ENCODE data around the gene ANKRD62.

DNA sequence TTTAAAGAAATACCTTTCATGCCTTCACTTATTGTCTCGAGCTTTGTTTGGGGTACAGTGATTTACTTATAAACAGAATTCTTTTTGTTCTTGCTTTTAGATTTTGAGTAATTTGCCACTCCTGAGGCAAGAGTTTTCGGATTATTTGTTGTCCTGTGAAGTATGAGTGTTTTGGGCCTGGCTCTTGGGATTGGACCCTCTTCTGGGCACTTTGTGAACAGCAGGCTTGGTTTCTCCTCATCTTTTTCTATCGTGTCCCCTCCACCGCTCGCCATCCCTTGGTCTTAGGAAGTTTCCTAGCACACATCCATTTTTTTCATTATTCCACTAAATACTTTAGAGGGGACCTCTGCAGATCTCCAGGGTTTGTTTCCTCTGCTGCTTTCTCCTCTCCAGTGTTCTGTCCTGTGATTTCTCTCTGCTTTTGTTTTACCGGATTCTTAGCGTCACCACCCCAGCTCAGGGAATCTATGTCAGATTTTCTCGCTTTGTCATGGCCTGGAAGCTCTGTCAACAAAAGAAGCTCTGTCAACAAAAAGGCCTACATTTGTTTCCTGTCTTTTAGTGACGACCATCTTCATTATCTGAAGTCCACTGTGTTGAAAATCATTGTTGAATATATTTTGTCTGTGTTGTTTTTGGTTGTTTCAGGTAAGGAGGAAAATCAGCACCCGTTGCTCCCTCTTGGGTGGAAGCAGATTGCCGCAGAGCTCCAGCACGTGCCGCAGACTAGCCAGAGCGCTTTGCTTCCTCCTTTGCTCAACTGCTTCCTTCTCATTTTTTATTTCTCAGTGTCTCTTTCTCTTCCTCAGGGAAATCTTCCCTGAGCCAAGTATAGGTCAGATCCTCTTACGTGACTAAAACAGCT lies 27.8 kb downstream of the ANKRD62 start:
- TF ChIP-seq ESRRB (CRISPR knock-in tag; IDR thresholded peaks at IDR 0.05; ENCODE audit: borderline replicate concordance) (no peak), FOXM1 (IDR thresholded peaks at IDR 0.05; ENCODE audit: low read depth) (no peak), FOXM1 (CRISPR knock-in tag; IDR thresholded peaks at IDR 0.05; ENCODE audit: low read depth) (no peak), EZH2 (IDR thresholded peaks at IDR 0.05; ENCODE audit: borderline replicate concordance, low read depth, low read length) (no peak), E2F3 (CRISPR knock-in tag; IDR thresholded peaks at IDR 0.05) (no peak), TBL1XR1 (IDR thresholded peaks at IDR 0.05; ENCODE audit: low read length in 2 of 2) (no peak)
- TF ChIP-seq, protein P1, sequence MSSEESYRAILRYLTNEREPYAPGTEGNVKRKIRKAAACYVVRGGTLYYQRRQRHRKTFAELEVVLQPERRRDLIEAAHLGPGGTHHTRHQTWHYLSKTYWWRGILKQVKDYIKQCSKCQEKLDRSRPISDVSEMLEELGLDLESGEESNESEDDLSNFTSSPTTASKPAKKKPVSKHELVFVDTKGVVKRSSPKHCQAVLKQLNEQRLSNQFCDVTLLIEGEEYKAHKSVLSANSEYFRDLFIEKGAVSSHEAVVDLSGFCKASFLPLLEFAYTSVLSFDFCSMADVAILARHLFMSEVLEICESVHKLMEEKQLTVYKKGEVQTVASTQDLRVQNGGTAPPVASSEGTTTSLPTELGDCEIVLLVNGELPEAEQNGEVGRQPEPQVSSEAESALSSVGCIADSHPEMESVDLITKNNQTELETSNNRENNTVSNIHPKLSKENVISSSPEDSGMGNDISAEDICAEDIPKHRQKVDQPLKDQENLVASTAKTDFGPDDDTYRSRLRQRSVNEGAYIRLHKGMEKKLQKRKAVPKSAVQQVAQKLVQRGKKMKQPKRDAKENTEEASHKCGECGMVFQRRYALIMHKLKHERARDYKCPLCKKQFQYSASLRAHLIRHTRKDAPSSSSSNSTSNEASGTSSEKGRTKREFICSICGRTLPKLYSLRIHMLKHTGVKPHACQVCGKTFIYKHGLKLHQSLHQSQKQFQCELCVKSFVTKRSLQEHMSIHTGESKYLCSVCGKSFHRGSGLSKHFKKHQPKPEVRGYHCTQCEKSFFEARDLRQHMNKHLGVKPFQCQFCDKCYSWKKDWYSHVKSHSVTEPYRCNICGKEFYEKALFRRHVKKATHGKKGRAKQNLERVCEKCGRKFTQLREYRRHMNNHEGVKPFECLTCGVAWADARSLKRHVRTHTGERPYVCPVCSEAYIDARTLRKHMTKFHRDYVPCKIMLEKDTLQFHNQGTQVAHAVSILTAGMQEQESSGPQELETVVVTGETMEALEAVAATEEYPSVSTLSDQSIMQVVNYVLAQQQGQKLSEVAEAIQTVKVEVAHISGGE (CRISPR knock-in tag; IDR thresholded peaks at IDR 0.05): no peak
- TF ChIP-seq, protein P2, sequence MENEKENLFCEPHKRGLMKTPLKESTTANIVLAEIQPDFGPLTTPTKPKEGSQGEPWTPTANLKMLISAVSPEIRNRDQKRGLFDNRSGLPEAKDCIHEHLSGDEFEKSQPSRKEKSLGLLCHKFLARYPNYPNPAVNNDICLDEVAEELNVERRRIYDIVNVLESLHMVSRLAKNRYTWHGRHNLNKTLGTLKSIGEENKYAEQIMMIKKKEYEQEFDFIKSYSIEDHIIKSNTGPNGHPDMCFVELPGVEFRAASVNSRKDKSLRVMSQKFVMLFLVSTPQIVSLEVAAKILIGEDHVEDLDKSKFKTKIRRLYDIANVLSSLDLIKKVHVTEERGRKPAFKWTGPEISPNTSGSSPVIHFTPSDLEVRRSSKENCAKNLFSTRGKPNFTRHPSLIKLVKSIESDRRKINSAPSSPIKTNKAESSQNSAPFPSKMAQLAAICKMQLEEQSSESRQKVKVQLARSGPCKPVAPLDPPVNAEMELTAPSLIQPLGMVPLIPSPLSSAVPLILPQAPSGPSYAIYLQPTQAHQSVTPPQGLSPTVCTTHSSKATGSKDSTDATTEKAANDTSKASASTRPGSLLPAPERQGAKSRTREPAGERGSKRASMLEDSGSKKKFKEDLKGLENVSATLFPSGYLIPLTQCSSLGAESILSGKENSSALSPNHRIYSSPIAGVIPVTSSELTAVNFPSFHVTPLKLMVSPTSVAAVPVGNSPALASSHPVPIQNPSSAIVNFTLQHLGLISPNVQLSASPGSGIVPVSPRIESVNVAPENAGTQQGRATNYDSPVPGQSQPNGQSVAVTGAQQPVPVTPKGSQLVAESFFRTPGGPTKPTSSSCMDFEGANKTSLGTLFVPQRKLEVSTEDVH (IDR thresholded peaks at IDR 0.05; ENCODE audit: low read depth, partially characterized antibody): no peak

Data from K562 (cell line).